ENCODE measurements around the gene GXYLT2. TPM values are rescaled to one million over a fixed set of nuclear protein-coding genes. Genes with fewer than 3 reads are reported as not detected.
"Not testable (repeated sequence)": the region's sequence is repeated elsewhere in the genome, so short reads cannot be mapped to it uniquely, and the experiment has no call there.

The GXYLT2 gene
- total RNA-seq, 1 donor from 2014 or later, result 65.3 TPM

GRCh38 chr3:72892870-72893269 is 5.0 kb downstream of the GXYLT2 start:
- no peak for DNase-seq

- DNase-seq, result no peak
Observed at GRCh38 chr3:72894976-72895552, 7.2 kb downstream of the GXYLT2 start.

GRCh38 chr3:72896996-72897757 is 9.3 kb downstream of the GXYLT2 start:
- no peak for DNase-seq

- no peak for DNase-seq
Observed at GRCh38 chr3:72897758-72898007, 9.8 kb downstream of the GXYLT2 start.

GRCh38 chr3:72899349-72899765 is 11.5 kb downstream of the GXYLT2 start:
- peak; percentile 16 for DNase-seq

GRCh38 chr3:72900048-72900447 is 12.2 kb downstream of the GXYLT2 start:
- DNase-seq, result no peak

GRCh38 chr3:72901840-72902239 is 14.0 kb downstream of the GXYLT2 start:
- no peak for DNase-seq

GRCh38 chr3:72903004-72903403 is 15.2 kb downstream of the GXYLT2 start:
- no peak for DNase-seq

GRCh38 chr3:72904163-72904562 is 16.3 kb downstream of the GXYLT2 start:
- DNase-seq, result no peak

GRCh38 chr3:72906154-72906553 is 18.3 kb downstream of the GXYLT2 start:
- no peak for DNase-seq

GRCh38 chr3:72907131-72907711 is 19.4 kb downstream of the GXYLT2 start:
- DNase-seq, result peak; percentile 99

- DNase-seq, result peak; percentile 98
Observed at GRCh38 chr3:72907731-72908620, 20.1 kb downstream of the GXYLT2 start.

- DNase-seq, result no peak
Observed at GRCh38 chr3:72909591-72909990, 21.7 kb downstream of the GXYLT2 start.

- no peak for DNase-seq
Observed at GRCh38 chr3:72912532-72912931, 24.7 kb downstream of the GXYLT2 start.

- DNase-seq, result no peak
Observed at GRCh38 chr3:72914383-72914782, 26.5 kb downstream of the GXYLT2 start.

- no peak for DNase-seq
Observed at GRCh38 chr3:72916250-72916649, 28.4 kb downstream of the GXYLT2 start.

GRCh38 chr3:72919520-72919919 is 31.7 kb downstream of the GXYLT2 start:
- no peak for DNase-seq

GRCh38 chr3:72924055-72924454 is 36.2 kb downstream of the GXYLT2 start:
- DNase-seq, result no peak

GRCh38 chr3:72928781-72929735 is 41.2 kb downstream of the GXYLT2 start:
- not testable (repeated sequence) for DNase-seq

- no peak for DNase-seq
Observed at GRCh38 chr3:72930754-72931153, 42.9 kb downstream of the GXYLT2 start.

GRCh38 chr3:72932416-72932815 is 44.6 kb downstream of the GXYLT2 start:
- DNase-seq, result no peak
